ENCODE measurements around the gene MOB2.

GRCh38 chr11:1497600-1497999 is 11.0 kb upstream of the MOB2 start:
- TF ChIP-seq CTCF (IDR thresholded peaks at IDR 0.05) (no peak), POLR2A (IDR thresholded peaks at IDR 0.05) (no peak), POLR2AphosphoS5 (IDR thresholded peaks at IDR 0.05) (no peak)

Measured in prostate gland (tissue), 2 donors.